Suppressor macrophage treated with lipopolysaccharide for 1 hour (primary cell): Measurements from ENCODE around the gene MTX1.

ENCODE experiments used
- DNase-seq, 3 donors: peaks; one replicate each; pipeline ENCODE4 v3.0.0-alpha.2; 2020 to 2022

The MTX1 gene

DNA sequence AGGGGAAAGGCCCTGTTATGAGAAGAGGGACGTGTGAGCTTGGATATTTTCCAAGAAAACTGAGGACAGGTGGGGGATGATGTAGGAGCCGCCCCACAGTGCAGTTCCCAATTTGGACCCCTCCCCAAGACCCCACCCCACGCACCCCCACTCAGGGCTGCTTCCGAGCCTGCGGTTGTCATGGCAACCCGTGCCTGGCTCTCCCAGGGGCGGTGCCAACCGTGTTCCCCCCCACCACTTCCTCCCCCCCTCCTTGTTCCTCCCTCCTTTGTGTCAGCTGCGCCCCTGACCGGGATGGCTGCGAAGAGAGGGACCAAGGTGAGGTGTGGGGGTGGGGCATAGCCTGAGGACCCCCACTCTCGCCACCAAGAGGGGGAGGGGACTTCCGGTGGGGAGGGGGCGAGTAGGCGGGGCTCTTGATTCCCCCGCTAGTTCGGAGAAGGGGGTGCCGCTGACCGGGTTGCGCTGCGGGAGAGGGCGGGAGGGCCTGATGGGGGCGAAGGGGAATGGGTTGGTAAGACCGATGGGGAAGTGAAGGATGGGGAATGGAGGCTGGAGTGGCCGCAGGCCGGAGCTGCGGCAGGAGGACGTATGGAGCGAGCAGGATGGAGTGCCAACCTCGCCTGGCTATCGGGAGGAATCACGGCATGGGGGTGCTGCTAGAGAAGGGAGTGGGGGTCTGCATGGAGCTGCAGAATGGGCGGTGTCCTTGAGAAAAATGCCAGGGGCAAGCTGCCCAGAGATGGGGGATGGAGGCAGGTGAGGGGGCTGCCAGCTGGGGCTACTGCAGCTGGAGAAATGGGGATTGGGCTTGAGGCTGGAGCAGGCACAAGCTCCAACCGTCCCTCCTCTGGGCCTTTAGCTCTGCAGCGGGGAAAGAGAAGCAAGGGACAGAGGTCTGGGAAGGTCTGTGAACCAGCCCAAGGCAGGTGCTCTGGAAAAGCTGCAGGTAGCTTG lies 33.9 kb upstream of the MTX1 start:
- no peak for DNase-seq

GRCh38 chr1:155175281-155175926 lies 33.1 kb upstream of the MTX1 start:
- DNase-seq, result no peak

DNA sequence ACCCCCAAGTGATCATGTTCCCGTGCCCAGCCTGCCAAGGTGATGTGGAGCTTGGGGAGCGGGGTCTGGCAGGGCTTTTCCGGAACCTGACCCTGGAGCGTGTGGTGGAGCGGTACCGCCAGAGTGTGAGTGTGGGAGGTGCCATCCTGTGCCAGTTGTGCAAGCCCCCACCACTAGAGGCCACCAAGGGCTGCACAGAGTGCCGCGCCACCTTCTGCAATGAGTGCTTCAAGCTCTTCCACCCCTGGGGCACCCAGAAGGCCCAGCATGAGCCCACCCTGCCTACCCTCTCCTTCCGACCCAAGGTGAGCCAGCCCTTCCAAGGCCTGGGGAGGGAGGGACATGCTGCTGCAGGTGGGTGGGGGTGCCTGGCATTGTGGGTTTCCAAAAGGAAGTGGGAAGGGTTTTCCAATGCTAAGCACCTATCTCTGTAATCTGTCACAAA lies 32.5 kb upstream of the MTX1 start:
- DNase-seq, result peak in 1 of 3 donors; percentile 39

GRCh38 chr1:155176544-155177071 lies 31.9 kb upstream of the MTX1 start:
- DNase-seq, result peak; percentile 88 to 91 (median 89)

DNA sequence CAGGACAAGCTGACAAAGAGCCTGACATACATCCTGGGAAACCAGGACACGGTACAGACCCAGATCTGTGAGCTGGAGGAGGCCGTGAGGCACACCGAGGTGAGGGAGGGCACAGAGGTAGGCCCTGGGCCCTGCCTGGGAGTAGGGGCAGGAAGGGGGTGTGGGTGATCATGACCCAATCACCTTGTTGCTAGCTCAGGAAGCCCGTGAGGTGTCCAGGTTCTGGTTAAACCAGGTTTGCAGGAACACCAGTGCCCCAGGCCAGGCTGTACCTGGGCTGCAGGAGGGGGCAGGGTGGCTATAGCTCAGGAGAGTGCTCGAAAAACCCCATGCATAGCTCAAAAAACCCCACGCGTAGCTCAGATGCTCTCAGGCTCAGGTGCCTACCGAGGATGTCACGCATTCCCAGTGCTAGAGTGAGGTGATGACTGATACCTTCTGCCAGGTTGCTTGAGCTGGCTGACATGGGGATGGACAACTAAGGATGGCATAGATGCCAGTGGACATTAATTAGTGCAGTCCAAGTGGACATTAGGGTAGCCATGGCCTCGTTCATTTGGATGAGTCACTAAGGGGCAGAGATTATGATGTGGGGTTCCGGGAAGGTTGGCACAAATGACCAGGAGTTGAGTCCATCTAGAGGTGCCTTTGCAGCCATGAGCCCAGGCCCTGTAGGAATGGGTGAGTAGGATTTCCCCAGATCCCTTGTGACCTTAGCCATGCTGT lies 31.1 kb upstream of the MTX1 start:
- peak in 1 of 3 donors; percentile 16 for DNase-seq

- no peak for DNase-seq
Measured at GRCh38 chr1:155177918-155178281, 30.6 kb upstream of the MTX1 start.

DNA sequence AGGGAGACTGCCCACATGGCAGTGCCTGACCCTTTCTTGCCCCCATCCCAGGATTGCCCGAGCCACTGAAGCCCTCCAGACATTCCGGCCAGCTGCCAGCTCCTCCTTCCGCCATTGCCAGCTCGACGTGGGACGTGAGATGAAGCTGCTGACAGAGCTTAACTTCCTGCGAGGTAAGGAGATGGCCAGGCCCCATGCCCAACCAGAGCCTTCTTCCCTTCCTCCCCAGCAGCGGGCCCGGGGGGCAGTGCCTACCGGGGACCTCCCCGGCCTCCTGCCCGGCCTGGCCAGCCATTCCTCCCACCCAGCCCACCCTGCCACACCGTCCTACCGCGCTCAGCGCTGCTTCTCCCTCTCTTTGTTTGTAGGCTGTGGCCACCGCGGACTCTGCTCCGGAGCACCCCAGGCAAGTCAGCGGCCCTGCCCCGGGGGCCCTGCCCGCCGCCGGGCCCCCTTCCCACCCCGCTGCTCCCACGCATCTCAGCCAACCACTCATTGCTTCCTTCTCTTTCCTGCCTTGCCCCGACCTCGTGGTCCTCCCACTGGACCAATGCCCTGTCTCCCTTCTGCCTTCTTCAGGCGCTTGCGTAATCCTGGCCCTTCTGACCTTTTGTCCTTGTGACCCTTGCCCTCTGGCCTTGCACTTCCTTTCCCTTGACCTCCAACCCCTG lies 29.9 kb upstream of the MTX1 start:
- DNase-seq, result peak; percentile 59 to 69 (median 62)

DNA sequence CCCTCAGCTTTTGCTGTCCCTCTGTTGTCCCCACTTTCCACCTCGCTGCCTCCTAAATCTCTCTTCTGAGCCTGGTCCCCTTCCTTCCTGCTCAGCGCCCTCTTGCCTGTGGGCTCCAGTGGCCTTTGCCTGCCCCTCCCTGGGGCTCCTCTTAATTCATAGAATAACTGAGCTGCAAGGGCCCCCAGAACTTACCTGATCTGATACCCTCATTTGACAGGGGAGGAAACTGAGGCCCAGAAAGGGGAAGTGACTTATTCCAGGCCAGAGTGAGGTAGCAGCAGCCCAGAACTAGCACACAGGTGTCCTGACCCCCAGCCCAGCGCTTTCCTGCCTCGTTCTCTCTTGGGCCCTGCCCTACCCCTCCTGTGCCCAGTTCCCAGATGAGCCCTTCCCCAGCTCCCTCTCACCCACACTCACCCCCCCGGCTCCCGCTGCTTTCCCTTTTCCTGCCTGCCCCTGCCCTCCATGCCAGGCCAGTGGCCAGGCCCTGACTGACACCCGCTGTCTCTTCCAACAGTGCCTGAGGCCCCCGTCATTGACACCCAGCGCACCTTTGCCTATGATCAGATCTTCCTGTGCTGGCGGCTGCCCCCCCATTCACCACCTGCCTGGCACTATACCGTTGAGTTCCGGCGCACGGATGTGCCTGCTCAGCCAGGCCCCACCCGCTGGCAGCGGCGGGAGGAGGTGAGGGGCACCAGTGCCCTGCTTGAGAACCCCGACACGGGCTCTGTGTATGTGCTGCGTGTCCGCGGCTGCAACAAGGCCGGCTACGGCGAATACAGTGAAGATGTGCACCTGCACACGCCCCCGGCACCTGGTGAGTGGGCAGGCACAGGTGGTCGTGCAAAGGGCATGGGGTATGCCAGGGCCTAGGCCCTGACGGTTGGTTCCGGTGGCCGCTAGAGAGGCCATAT lies 29.1 kb upstream of the MTX1 start:
- peak in 1 of 3 donors; percentile 10 for DNase-seq

DNA sequence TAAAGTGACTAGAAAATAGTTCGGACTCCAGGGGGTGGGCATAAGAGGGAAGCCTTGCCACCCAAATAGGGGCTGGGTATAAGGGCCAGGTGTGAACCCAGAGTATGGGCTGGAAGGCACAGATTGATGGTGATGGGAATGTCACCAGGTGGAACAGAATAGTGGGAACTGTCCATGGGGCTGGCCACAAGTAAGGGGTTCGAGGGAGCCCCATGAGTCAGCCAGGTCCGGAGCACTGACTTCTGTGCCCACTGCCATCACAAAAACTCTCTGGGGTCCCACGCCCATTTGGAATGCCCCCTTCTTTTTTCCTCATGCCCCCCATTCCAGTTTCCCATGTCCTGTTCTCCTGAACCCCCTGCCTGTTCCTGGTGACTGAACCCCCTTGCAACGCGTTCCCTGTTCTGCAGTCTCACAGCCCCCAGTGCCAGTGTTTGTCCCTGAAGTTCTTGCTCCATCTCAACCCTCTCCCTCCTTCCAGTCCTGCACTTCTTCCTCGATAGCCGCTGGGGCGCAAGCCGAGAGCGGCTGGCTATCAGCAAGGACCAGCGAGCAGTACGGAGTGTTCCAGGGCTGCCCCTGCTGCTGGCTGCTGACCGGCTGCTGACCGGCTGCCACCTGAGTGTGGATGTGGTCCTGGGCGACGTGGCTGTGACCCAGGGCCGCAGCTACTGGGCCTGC lies 27.0 kb upstream of the MTX1 start:
- peak in 1 of 3 donors; percentile 14 for DNase-seq

- peak in 1 of 3 donors; percentile 8 for DNase-seq
Measured at GRCh38 chr1:155182052-155182550, 26.4 kb upstream of the MTX1 start.

DNA sequence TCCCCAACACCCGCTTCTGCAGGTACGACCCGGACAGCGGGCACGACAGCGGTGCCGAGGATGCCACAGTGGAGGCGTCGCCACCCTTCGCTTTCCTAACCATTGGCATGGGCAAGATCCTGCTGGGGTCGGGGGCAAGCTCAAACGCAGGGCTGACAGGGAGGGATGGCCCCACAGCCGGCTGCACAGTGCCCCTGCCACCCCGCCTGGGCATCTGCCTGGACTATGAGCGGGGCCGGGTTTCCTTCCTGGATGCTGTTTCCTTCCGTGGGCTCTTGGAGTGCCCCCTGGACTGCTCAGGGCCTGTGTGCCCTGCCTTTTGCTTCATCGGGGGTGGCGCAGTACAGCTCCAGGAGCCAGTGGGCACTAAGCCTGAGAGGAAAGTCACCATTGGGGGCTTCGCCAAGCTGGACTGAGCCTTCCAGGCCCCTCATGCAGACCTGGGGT lies 24.7 kb upstream of the MTX1 start:
- peak in 1 of 3 donors; percentile 6 for DNase-seq

DNA sequence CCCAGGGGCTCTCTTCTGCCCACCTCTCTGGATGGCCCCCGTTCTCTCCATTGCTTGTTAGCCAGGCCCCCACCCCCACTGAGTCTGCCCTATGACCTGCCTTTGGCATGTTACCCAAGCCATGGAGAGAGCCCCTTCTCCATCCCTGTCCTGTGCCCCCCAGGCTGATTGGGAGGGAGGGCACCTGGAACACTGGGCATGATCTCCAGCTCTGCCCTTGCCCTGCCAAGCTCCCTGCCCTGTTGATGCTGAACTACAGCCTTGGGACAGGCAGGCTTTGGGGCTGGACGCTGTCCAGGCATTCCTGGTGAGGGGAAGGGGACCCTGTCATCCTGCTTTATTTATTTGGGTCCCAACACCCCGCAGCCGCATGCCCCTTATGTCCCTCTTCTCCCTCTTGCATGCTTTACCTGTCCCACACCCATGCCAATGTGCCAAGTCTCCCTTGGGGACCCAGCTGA lies 24.1 kb upstream of the MTX1 start:
- DNase-seq, result peak in 1 of 3 donors; percentile 16

DNA sequence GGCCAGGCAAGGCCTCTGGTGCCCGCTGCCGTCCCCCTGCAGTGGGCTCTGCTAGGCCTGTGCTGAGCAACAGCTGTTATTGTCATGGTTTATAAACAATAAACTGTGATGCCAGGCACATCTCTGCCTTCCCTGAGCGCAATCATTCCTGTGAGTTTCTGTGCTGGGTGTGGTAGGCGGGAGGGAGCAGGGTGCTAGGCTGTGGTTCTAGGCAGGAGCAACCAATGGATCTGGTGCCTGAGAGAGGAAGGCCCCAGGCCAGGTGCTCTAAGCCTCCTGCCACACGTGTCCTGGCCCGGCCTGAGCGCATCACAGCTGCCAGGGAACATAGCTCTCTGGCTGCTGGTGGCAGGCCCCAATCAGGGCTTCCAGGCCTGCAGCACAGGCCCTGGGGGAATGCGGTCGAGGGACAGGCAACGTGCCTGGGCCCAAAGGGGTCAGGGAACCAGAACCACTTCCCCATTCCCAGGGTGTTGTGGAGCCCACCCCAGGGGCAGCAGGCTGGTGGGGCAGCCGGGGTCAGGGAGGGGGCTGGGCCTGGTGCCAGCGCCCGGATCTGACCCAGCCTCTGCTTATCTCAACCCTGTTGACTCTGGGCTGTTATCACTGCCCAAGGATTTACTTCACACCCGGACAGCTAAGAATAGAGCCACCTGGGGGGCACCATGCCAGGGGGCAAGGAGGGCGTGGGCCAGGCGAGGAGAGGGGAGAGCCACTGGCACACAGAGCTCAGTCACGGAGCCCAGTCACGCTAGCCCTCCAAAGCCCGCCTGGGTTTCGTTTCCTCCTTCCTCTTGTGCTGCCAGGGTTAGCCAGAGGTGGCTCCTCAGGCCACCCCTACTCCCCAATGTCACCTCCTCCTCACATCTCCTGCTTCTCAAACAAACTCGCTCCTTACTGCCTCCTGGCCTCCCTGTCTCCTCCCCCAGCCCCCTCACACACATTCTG lies 23.4 kb upstream of the MTX1 start:
- DNase-seq, result peak; percentile 84 to 92 (median 88)

GRCh38 chr1:155185783-155186066 lies 22.8 kb upstream of the MTX1 start:
- DNase-seq, result no peak

- no peak for DNase-seq
Measured at GRCh38 chr1:155186067-155186793, 22.3 kb upstream of the MTX1 start.

GRCh38 chr1:155186794-155187455 lies 21.6 kb upstream of the MTX1 start:
- DNase-seq, result no peak

DNA sequence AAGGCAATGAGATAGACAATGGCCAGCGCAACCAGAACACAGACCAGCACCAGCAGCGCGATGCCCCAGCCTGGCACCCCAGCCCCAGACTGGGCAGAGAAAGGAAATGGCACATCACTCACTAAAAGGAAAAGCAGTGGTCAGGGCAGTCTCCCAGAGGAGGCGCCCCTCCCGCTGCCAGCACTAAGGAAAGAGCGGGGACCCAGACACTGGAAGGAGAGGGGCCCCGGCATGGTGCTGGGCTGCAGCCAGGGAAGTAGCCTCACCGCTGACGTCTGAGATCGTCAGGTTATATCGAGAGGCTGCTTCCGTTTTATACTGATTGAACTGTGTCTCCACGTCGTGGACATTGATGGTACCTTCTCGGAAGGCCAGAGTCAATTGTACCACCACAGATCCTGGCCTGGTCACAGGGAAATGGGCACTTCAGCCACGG lies 21.0 kb upstream of the MTX1 start:
- no peak for DNase-seq

- no peak for DNase-seq
Measured at GRCh38 chr1:155188268-155188667, 20.2 kb upstream of the MTX1 start.
